Adrenal gland (tissue), 5 donors: ENCODE results near the gene CHST3.

ENCODE experiments used
- CTCF ChIP-seq, 6 experiments: fragments of 450-650 bp in 4 of 6; fragments of 200-600 bp in 2 of 6; sonication (generic) in 1 of 6; IDR thresholded peaks; 1 replicate in 5 of 6; 2 replicates in 1 of 6; pipeline versions ENCODE4 v1.5.1 to v1.8.0; 2016 to 2021; ENCODE audit warnings: antibody characterized with exemption in 6 of 6, mild to moderate bottlenecking in 2 of 6, moderate library complexity in 1 of 6
- POLR2A ChIP-seq, 2 donors: fragments of 450-650 bp; IDR thresholded peaks; one replicate each; pipeline ENCODE4 v1.6.1; 2017; ENCODE audit warnings: antibody characterized with exemption in 2 of 2, mild to moderate bottlenecking in 2 of 2, moderate library complexity in 1 of 2
- donor health status: DM: no; HTN: no; CAD: no.

DNA sequence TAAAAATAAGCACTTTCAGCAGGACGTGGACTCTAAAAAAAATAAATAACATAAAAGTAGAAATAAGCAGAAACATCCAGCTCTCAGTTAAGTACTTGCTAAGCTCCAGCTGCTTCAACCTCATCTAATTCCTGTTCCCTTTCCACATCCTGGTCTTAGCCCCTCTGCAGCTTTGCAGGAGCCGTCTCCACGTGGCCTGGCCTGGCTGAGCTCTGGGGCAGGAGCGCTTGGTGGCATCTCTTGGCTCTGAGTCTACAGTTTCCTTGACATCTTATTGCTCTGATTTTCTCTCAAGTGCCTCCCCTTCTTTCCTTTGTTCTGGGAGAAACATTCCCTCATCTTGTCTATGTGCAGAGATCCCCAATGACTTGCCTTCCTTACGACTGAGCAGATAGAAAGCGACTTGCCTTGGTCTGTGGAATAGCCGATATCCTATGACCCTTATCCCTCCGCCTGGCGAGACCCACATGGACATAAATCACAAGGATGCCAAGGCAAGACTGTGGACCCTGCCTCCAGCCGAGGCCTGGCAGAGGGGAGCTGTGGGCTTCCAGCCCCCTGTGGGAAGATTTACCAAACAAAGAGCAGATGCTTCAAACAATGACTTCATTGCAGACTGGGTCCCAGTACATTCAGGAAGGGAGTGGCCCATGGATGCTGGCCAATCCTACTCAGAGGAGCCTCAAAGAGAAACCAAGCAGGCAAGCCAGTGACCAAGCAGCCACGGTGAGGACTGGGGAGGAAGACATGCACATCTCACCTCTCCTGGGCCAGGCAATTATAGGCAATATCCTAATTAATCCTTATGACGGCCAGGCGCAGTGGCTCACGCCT is 62.3 kb downstream of the CHST3 start:
- no peak for TF ChIP-seq POLR2A (IDR thresholded peaks at IDR 0.05)
- TF ChIP-seq CTCF (IDR thresholded peaks at IDR 0.05) = no peak
